Measurements from ENCODE around the gene ATP13A1.
A peak's percentile ranks its signal among the peaks of the same experiment; 100 is the strongest.
"Not testable (repeated sequence)": the region's sequence is repeated elsewhere in the genome, so short reads cannot be mapped to it uniquely, and the experiment has no call there.

ATP13A1 gene

DNA sequence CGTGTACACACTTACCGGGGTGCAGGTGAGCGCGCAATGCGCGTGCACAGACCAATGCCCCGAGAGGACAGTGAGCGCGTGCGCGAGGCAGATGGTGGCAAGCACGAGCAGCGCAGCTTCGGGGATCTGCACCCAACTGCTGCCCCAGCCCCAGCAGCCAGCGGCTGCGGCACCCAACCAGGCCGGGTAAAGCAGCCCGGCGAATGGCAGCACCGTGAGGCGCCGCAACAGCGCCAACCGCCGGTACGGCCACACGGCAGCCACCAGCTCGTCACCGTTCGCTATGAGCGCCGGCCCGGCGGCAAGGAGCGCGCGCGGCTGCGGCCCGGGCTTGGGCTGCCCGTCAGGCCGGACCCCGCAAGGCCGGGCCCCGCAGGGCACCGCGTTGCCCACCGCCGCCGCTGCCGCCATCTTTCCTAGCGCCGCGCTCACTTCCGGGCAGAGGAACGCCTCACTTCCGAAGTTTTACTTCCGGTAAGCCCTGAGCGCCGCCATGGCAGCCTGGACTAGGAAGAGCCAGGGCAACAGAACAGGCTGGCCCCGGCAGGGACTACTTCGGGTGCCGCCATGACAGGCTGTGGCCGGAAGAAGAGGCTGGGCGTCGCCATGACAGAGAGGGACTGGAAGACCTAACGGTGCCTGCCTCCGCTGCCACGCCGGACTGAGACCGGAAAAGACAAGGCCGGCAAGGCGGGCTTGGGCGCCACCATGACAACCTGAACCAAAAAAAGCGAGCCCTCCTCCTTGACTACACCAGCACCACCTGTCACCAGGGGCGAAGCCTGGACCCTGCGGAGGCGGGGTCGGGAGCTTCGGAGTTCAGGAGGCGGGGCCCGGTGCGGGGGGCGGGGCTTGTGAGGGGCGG, at the start of gene ATP13A1:
ATP13A1 (minus strand) TSS at position 421 of the 865 bp plus-strand sequence; CDS start at position 411, 10 bp downstream.
- DNase-seq (ENCODE audit: low read depth) = peak; percentile 82

DNA sequence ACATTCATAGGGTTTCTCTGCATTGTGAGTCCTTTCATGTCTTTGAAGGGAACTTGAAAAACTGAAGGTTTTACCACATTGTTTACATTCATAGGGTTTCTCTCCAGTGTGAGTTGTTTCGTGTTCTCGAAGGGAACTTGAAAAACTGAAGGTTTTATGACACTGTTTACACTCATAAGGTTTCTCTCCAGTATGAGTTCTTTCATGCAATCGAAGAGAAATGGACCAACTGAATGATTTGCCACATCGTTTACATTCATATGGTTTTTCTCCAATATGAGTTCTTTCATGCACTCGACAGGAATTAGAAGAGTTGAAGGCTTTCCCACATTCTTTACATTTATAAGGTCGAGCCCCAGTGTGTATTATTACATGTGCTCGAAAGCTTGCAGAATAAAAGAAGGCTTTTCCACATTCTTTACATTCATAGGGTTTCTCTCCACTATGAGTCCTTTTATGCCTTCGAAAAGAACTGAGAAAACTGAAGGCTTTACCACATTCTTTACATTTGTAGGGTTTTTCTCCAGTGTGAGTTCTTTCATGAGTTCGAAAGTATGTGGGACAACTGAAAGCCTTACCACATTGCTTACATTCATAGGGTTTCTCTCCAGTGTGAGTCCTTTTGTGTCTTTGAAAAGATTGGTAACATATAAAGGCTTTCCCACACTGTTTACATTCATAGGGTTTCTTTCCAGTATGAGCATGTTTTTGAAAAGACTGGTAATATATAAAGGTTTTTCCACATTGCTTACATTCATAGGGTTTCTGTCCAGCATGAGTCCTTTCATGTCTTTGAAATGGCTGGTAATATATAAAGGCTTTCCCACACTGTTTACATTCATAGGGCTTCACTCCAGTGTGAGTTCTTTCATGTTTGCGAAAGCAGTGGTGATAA, 48.7 kb upstream of the ATP13A1 start:
- no peak for DNase-seq (ENCODE audit: low read depth)

DNA sequence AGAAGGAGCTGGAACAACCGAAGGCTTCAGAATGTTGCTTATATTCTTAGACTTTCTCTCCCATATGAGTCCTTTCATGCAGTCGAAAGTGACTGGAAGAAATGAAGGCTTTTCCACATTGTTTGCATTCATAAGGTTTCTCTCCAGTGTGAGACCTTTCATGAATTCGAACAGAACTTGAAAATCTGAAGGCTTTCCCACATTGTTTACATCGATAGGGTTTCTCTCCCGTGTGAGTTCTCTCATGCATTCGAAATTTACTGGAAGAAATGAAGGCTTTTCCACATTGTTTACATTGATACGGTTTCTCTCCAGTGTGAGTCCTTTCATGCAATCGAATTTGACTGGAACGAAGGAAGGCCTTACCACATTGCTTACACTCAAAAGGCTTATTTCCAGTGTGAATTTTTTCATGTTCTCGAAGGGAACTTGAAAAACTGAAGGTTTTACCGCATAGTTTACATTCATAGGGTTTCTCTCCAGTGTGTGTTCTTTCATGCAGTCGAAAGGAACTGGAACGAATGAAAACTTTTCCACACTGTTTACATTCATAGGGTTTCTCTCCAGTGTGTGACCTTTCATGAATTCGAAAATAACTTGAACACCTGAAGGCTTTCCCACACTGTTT, 47.9 kb upstream of the ATP13A1 start:
- DNase-seq (ENCODE audit: low read depth) = no peak

DNA sequence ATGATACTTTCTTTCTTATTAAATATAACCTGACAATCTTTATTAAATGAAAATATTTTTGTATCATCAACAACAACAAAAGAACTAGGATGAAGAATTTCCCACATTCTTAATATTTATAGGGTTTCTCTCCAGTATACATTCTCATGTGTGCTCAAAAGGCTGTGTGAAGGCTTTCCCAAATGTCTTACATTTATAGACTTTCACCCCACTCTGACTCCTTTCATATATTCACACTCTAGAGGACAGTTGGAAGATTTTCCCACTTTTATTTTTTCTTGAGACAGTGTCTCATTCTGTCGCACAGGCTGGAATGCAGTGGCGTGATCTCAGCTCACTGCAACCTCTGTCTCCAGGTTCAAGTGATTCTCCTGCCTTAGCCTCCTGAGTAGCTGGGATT, 47.0 kb upstream of the ATP13A1 start:
- DNase-seq (ENCODE audit: low read depth) = no peak

DNA sequence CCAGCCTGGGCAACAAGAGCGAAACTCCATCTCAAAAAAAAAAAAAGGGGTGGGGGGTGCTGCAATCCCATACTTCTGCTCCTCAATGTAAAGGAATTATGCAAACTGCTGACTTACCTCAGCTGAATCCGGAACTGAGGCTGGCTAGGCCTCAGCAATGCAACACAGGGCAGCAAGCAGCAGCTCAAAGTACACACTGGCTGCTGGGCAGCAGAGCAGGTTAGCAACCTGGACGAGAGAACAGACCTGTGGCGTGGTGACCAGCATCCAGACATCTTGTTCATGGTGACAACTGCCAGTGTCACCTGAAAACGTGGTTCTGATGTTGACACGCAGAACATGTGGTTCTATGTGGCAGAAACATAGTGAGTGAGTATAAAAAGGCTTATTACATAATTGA, 41.4 kb upstream of the ATP13A1 start:
- no peak for DNase-seq (ENCODE audit: low read depth)

DNA sequence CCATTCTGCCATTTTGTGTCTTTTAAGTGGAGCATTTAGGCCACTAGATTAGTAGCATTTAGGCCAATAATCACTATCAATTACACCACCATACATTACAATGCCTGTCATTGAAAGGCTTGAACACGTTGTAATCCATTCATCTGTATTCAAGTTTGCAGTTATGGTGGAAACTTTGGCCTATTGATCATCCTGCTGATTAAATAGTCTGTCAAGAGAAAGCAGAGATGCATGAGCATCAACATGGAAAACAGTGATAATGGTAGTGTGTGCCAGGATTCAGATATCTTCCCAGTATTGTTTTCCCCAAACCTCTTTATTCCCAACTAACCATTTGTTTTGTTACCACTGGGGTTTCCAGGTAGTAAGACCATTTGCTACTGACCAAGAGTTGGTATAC, 37.0 kb upstream of the ATP13A1 start:
- not testable (repeated sequence) for DNase-seq (ENCODE audit: low read depth)

DNA sequence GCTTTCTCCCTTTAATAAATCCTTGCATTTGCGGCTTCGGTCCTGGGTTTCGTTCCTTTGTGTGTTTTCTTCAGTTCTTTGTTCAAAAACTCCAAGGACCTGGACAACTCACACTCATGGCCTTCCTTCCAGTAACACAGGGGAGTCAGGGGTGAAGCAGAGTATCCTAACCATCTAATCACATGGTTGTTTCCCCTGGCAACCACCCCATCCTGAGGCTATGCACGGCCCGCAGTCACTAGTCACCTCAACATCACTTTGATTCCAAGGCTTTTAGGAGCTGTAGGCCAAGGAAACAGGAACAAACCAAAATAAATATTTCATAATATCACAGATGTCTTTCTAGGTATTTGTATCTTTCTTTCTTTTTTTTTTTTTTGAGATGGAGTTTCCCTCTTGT, 34.1 kb upstream of the ATP13A1 start:
- DNase-seq (ENCODE audit: low read depth) = no peak

DNA sequence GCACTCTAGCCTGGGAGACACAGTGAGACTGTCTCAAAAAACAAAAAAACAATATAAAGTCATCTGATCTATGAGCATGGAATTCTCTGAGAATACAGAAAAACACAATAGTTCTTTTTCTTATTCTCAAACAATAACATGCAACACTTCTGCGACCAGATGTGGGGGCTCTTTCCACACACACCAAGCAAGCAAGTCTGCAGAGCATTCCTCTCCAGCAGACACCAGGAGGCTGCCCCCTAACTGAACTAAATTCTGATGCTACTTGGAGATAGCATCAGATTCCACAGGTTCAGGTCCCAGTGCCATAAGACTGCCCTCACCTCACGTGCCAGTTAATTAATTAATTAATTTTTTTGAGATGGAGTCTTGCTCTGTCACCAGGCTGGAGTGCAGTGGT, 32.9 kb upstream of the ATP13A1 start:
- DNase-seq (ENCODE audit: low read depth) = no peak

DNA sequence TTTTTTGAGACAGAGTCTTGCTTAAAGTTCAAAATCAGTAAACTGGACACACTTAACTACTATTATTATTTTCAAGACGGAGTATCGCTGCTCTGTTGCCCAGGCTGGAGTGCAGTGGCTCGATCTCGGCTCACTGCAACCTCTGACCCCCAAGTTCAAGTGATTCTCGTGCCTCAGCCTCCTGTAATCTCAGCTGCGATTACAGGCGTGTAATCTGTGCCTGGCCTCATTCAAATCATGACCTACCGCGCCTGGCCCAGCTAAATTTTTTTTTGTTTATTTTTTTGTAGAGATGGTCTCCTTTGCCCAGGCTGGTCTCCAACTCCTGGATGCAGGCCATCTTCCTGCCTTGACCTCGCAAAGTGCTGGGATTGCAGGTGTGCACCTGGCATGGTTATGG, 28.2 kb upstream of the ATP13A1 start:
- DNase-seq (ENCODE audit: low read depth) = no peak

DNA sequence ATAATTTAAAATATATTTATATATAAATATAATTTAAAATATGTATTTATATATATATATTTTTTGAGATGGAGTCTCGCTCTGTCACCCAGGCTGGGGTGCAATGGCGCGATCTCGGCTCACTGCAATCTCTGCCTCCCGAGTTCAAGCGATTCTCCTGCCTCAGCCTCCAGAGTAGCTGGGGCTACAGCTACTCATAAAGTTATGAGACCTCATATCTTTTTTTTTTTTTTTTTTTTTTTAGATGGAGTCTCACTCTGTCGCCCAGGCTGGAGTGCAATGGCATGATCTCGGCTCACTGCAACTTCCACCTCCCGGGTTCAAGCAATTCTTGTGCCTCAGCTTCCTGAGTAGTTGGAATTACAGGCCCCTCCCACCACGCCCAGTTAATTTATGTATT, 25.5 kb upstream of the ATP13A1 start:
- not testable (repeated sequence) for DNase-seq (ENCODE audit: low read depth)

DNA sequence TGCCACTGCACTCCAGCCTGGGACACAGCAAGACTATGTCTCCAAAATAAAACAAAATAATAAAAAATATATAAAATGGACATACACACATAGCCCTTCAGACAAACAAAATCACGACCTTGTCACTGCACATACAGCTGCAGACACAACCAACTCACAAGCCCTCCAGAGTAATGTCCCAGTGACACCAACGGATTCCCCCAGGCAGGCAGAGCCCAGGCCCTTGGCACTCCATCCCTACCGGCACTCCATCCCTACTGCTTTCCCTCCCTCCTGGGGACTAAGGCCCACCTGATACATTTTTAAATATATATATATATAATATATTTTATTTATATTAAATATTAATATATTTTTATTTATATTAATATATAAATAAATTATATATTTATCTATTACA, 23.6 kb upstream of the ATP13A1 start:
- DNase-seq (ENCODE audit: low read depth) = no peak

DNA sequence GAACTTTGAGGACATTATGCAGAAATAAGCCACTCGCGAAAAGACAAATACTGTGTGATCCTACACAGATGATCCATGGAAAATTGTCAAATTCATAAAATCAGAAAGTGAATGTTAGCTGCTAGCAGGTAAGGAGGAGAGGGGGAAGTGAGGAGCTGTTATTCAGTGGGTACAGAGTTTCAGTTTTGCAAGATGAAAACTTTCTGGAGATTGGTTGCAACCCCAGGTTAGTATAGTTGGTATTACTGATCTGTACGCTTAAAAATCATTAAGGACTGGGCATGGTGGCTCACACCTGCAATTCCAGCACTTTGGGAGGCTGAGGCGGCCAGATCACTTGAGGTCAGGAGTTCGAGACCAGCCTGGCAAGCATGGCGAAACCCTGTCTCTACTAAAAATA, 23.1 kb upstream of the ATP13A1 start:
- DNase-seq (ENCODE audit: low read depth) = no peak

DNA sequence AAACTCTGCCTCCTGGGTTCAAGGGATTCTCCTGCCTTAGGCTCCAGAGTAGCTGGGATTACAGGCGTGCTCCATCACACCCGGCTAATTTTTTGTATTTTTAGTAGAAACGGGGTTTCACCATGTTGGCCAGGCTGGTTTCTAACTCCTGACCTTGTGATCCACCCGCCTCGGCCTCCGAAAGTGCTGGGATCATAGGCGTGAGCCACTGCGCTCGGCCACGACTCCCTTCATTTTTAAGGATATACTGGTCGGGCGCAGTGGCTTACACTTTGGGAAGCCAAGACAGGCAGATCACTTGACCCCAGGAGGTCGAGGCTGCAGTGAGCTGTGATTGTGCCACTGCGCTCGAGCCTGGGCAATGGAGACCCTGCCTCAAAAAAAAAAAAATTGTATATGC, 22.6 kb upstream of the ATP13A1 start:
- DNase-seq (ENCODE audit: low read depth) = not testable (repeated sequence)

DNA sequence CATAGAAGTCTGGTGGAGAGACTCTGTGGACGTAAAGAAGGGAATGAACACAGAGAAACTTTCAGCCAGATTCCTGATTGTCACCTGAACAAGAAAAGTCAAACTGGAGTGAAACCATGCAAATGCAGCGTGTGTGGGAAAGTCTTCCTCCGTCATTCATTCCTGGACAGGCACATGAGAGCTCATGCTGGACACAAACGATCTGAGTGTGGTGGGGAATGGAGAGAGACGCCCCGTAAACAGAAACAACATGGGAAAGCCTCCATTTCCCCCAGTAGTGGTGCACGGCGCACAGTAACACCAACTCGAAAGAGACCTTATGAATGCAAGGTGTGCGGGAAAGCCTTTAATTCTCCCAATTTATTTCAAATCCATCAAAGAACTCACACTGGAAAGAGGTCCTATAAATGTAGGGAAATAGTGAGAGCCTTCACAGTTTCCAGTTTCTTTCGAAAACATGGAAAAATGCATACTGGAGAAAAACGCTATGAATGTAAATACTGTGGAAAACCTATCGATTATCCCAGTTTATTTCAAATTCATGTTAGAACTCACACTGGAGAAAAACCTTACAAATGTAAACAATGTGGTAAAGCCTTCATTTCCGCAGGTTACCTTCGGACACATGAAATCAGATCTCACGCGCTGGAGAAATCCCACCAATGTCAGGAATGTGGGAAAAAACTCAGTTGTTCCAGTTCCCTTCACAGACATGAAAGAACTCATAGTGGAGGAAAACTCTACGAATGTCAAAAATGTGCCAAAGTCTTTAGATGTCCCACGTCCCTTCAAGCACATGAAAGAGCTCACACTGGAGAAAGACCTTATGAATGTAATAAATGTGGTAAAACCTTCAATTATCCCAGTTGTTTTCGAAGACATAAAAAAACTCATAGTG, 15.9 kb upstream of the ATP13A1 start:
- no peak for DNase-seq (ENCODE audit: low read depth)

DNA sequence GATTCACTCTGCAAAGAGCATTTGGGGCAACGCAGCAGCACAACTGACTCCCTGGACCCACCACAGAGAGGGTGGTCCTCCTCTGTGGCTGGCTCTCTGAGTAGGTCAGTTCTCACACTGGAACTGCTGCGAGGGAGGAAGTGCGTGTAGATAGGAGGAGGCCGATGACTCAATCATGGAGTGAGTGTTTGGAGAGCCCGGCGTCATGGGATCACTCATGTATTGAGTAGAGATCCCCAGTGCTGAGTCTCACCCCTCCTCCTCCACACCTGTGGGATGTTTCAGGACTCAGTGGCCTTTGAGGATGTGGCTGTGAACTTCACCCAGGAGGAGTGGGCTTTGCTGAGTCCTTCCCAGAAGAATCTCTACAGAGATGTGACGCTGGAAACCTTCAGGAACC, 14.1 kb upstream of the ATP13A1 start:
- DNase-seq (ENCODE audit: low read depth) = no peak

DNA sequence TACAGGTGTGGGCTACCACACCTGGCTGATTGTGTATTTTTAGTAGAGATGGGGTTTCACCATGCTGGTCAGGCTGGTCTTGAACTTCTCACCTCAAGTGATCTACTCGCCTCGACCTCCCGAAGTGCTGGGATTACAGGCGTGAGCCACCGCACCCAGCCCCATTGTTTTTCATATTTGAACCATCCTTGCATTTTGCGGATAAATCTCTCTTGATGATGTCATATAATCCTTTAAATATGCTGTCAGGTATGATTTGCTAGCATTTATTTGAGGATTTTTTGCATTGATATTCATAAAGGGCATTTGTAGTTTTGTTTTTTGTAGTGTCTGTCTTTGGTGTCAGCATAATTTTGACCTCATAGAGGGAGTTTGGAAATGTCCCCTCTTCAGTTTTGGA, 10.8 kb upstream of the ATP13A1 start:
- no peak for DNase-seq (ENCODE audit: low read depth)

DNA sequence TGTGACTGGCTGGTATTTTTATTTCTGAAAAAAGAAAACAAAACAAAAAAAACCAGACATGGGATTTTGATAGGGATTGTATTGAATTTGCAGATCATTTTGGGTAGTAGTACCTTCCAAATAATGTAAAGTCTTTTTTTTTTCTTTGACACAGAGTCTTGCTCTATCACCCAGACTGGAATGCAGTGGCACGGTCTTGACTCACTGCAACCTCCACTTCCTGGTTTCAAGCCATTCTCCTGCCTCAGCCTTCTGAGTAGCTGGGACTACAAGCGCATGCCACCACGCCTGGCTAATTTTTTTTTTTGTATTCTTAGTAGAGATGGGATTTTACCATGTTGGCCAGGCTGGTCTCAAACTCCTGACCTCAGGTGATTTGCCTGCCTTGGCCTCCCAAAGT, 9.3 kb upstream of the ATP13A1 start:
- no peak for DNase-seq (ENCODE audit: low read depth)

DNA sequence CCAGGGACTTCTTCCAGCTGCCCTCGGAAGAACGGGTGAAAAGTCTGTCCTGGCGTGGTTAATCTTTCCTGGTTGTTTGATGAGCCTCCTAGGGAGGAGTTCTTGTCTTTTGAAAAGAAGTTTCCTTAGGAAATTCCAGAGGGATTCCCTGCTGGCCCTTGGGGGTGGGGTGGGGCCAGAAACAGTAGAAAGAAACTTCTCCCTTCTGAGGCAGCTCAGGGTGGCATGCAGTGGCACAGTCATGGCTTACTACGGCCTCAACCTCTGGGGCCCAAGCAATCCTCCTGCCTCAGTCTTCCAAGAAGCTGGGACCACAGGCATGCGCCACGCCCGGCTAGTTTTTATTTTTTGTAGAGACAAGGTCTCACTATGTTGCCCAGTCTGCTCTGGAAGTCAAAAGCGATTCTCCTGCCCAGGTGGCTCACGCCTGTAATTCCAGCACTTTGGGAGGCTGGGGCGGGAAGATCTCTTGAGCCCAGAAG, 6.6 kb upstream of the ATP13A1 start:
- DNase-seq (ENCODE audit: low read depth) = no peak

DNA sequence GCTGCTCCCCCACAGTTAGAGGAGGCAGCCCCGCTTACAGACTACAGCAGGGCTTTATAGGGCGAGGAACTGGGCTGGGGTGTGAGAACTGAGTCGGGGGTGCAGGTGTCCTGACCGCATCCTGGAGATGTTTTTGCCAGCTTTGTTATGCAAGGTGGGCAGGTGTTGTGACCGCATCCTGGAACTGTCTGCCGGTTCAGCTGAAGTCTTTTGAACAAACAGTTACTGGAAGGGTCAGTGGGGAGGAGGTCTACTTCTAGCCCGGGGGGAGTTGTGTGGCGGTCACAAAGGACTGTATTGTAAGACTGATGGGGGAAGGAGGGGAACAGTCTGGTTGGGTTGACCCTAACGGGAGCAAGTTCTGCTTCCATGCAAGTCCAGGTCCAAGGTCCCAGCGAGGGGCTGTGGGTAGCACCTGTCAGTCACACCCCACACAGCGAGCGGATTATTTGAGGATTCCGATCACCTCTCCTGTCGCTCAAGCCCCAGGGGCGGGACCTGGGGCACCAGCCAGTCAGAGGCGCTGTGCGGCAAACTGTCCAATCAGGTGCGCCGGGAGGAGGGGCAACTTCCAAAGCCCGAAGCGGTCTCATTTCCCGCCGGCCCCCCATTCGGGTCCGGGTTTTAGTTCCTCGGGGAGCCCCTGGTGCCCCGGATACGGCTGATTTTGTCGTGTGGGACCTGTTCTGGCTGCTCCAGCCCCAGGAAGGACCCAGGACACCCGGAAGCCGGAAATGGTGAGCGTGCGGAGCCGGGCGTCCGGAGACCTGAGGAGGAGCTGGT, 4.9 kb upstream of the ATP13A1 start, which contains the start of gene ZNF101:
ZNF101 (plus strand) TSS at position 610 of the 783 bp plus-strand sequence; CDS start at position 735, 125 bp downstream.
- DNase-seq (ENCODE audit: low read depth) = peak; percentile 92

DNA sequence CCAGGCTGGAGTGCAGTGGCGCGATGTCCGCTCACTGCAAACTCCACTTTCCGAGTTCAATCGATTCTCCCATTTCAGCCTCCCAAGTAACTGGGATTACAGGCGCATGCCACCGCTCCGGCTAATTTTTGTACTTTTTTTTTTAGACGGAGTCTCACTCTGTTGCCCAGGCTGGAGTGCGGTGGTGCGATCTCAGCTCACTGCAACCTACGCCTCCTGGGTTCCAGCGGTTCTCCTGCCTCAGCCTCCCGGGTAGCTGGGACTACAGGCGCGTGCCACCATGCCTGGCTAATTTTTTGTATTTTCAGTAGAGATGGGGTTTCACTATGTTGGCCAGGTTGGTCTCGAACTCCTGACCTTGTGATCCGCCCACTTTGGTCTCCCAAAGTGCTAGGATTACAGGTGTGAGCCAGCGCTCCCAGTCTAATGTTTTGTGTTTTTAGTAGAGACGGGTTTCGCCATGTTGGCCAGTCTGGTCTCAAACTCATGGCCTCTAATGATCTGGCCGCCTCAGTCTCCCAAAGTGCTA, 2.0 kb upstream of the ATP13A1 start:
- not testable (repeated sequence) for DNase-seq (ENCODE audit: low read depth)
